Chondrocyte (in vitro differentiated cells): ENCODE measurements around the gene TMPRSS4. TPM values are rescaled to one million over a fixed set of nuclear protein-coding genes. Genes with fewer than 3 reads are reported as not detected.

Experiments used
- DNase-seq: peaks from one replicate; pipeline ENCODE4 v3.0.0; 2021; ENCODE audit warnings: mixed read lengths, low spot score
- H3K27ac Mint-ChIP-seq: one replicate; pipeline ENCODE4 v1.8.0; 2021; ENCODE audit warnings: mild to moderate bottlenecking, moderate library complexity, mixed read lengths; ENCODE audit not compliant: unreplicated experiment
- H3K27me3 Mint-ChIP-seq: 2 replicates; pipeline ENCODE4 v1.8.0; 2021; ENCODE audit warnings: low read depth, mixed read lengths
- H3K36me3 Mint-ChIP-seq: 2 replicates; pipeline ENCODE4 v1.8.0; 2021; ENCODE audit warnings: low read depth, mixed read lengths
- H3K4me1 Mint-ChIP-seq: 2 replicates; pipeline ENCODE4 v1.8.0; 2021; ENCODE audit warnings: low read depth, mild to moderate bottlenecking, mixed read lengths
- H3K4me3 Mint-ChIP-seq: one replicate; pipeline ENCODE4 v1.8.0; 2021; ENCODE audit warnings: mild to moderate bottlenecking, moderate library complexity, mixed read lengths; ENCODE audit not compliant: unreplicated experiment
- H3K9me3 Mint-ChIP-seq: 2 replicates; pipeline ENCODE4 v1.8.0; 2021; ENCODE audit warnings: low read depth, mixed read lengths
- CTCF ChIP-seq: fragments of 200-600 bp; sonication (generic); IDR thresholded peaks from 2 replicates; pipeline ENCODE4 v1.5.0; 2021; ENCODE audit warnings: antibody characterized with exemption, mild to moderate bottlenecking, moderate library complexity
- total RNA-seq: library from RNA; stranded (reverse); gene quantifications from 3 replicates; pipeline ENCODE4 v1.2.1, GENCODE V29; 2021

The TMPRSS4 gene
- total RNA-seq, 1 donor from 2014 or later, result not detected

- H3K36me3 Mint-ChIP-seq, result no peaks in the 10 kb centered on the region
- no peak overlapping the region for H3K27ac Mint-ChIP-seq
- no peak for DNase-seq
- H3K4me3 Mint-ChIP-seq, result no peak overlapping the region
- H3K27me3 Mint-ChIP-seq, result peaks cover 65% of the 10 kb centered on the region
- H3K9me3 Mint-ChIP-seq, result no peaks in the 10 kb centered on the region
- no peaks in the 10 kb centered on the region for H3K4me1 Mint-ChIP-seq
- TF ChIP-seq CTCF, result no peak
Observed at GRCh38 chr11:118139578-118139977, 62.7 kb downstream of the TMPRSS4 start.

- H3K27me3 Mint-ChIP-seq, result peaks cover 65% of the 10 kb centered on the region
- peaks cover 4% of the 10 kb centered on the region for H3K4me1 Mint-ChIP-seq
- no peak overlapping the region for H3K4me3 Mint-ChIP-seq
- no peak for TF ChIP-seq CTCF
- H3K27ac Mint-ChIP-seq, result no peak overlapping the region
- H3K9me3 Mint-ChIP-seq, result no peaks in the 10 kb centered on the region
- no peak for DNase-seq
- H3K36me3 Mint-ChIP-seq, result no peaks in the 10 kb centered on the region
Observed at GRCh38 chr11:118142081-118142480, 65.2 kb downstream of the TMPRSS4 start.

- Mint-ChIP-seq H3K27ac (no peak overlapping the region), H3K4me1 (peaks cover 4% of the 10 kb centered on the region), H3K27me3 (peaks cover 63% of the 10 kb centered on the region), H3K36me3 (no peaks in the 10 kb centered on the region), H3K9me3 (no peaks in the 10 kb centered on the region), H3K4me3 (no peak overlapping the region)
- no peak for DNase-seq
- no peak for TF ChIP-seq CTCF
Observed at GRCh38 chr11:118142809-118143208, 65.9 kb downstream of the TMPRSS4 start.

GRCh38 chr11:118143661-118144185 is 66.8 kb downstream of the TMPRSS4 start:
- Mint-ChIP-seq H3K4me1 (peaks cover 4% of the 10 kb centered on the region), H3K4me3 (no peak overlapping the region), H3K27ac (no peak overlapping the region), H3K27me3 (peaks cover 57% of the 10 kb centered on the region), H3K36me3 (no peaks in the 10 kb centered on the region), H3K9me3 (no peaks in the 10 kb centered on the region)
- TF ChIP-seq CTCF, result no peak
- DNase-seq, result no peak

- Mint-ChIP-seq H3K36me3 (no peaks in the 10 kb centered on the region), H3K27me3 (peaks cover 54% of the 10 kb centered on the region), H3K27ac (no peak overlapping the region), H3K4me1 (peaks cover 4% of the 10 kb centered on the region), H3K4me3 (no peak overlapping the region), H3K9me3 (no peaks in the 10 kb centered on the region)
- DNase-seq, result no peak
- no peak for TF ChIP-seq CTCF
Observed at GRCh38 chr11:118144301-118145268, 67.7 kb downstream of the TMPRSS4 start.
